G401 (cell line): ENCODE measurements around the gene ANXA4. TPM values are rescaled to one million over a fixed set of nuclear protein-coding genes. Genes with fewer than 3 reads are reported as not detected.
"Not testable (repeated sequence)": the region's sequence is repeated elsewhere in the genome, so short reads cannot be mapped to it uniquely, and the experiment has no call there.

Experiments
- DNase-seq: peaks from one replicate; pipeline ENCODE4 v3.0.0-alpha.2; 2015; ENCODE audit warnings: low spot score
- in situ Hi-C: cut with HindIII; loops from 2 replicates; pipeline ENCODE4 v1.10.0; 2016; ENCODE audit warnings: low sequenced_read_pairs, mixed read lengths
- total RNA-seq: library from RNA; depleted of rRNA; stranded (reverse); fragments of >200 nt; shearing (Covaris generic); gene quantifications from 2 replicates; pipeline ENCODE4 v1.2.3, GENCODE V29; 2014

The ANXA4 gene
- total RNA-seq, 1 experiment from 2014 or later, result 64.8 TPM

DNA sequence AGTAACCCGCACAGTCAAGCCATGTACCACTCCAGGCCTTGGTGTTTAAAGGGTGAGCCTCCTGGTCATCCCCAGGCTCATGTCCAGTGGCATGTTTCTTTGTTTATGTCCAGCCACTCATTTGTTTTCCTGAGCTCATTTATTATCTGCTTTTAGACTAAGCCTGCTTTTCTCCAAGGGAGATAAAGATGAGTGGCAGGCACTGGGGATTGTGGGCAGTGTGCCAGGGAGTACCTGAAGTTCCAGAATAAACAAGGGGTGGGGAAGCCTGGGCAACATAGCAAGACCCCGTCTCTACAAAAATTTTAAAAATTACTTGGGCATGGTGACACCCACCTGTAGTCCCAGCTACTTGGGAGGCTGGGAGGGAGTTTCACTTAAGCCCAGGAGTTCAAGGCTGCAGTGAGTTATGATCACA lies 1.9 kb downstream of the ANXA4 start:
- DNase-seq, result no peak
- in situ Hi-C loops, result no loop called here

DNA sequence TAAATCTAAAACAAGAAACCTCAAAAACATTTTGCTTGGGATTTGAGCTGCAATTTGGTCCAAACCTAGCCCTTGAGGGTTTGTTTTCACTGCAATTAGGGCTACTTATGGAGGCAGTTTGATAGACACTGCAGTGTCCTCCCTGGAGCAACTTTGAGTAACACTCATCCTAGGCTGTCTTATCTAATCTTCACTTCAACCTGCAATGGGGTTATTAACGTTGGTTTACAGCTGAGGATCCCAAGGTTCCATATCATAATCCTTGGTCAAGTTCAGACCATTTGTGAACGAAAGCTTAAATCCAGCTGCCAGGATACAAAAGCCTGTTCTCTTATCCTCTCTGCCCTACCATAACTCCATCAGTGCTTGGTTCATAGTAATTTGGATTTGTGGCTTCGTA lies 2.5 kb downstream of the ANXA4 start:
- no peak for DNase-seq
- in situ Hi-C loops, result no loop called here

DNA sequence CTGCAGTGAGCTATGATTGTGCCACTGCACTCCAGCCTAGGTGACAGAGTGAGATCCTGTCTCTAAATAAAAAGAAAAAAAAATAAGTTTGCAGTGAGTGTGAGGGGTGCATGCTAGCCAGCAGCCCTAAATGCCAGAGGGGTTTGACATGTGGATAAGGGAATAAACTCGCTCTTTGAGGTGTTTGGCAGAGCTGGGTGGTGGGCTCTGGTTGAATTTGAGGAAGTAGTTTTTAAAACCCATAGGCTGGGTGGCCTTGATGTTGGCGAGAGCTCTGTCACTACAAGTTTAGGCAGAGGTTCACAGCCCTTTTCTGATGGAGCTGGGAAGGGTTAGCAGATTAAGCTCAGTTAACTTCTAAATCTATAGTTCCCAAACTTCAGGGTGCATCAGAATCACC lies 3.1 kb downstream of the ANXA4 start:
- DNase-seq, result no peak
- in situ Hi-C loops, result no loop called here

DNA sequence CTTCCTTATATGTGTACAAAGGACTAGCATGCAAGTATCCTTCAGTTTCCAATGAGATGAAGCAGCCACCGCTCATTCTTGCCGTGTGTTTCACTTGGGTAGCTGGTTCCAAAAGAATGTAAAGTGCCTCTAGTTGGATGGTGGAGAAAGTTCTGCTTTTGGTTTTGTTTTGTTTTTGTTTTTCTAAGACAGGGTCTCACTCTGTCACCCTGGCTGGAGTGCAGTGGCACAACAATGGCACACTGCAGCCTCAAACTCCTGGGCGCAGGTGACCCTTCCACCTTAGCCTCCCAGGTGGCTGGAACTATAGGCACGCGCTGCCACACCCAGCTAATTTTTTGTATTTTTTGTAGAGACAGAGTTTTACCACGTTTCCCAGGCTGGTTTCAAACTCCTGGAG lies 8.3 kb downstream of the ANXA4 start:
- DNase-seq, result no peak
- in situ Hi-C loops, result no loop called here

DNA sequence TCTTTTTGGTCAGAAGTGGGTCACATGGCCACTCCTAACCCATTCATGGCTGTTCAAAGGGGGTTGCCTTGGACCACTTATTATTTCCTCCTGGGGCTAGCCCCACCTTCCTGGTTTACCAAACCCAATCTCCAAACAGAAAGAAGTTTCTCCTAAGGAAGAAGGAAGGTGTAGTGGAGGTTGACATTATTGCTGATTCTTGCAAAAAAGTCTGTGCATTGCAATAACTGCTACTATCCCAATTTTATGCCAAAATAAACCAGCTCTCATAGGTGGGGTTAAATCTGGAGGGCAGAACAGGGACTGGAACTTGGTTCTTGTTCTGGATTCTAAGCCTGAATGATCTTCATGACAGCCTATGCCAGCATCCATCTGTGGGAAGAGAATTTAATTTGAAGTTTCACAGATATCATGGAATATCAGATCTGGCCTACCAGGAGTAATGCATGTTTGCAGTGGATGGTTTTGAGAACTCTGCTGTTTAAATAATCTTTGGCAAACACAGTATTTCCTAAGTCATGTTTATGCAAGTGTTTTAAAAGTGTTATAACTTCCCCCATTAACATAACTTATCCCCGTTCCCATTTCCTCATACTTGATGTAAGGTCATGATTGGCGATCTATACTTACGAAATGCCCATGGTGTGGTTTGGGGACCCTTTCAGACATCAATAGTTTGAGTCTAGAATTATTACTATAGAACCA lies 11.9 kb downstream of the ANXA4 start:
- in situ Hi-C loops, result no loop called here
- no peak for DNase-seq

DNA sequence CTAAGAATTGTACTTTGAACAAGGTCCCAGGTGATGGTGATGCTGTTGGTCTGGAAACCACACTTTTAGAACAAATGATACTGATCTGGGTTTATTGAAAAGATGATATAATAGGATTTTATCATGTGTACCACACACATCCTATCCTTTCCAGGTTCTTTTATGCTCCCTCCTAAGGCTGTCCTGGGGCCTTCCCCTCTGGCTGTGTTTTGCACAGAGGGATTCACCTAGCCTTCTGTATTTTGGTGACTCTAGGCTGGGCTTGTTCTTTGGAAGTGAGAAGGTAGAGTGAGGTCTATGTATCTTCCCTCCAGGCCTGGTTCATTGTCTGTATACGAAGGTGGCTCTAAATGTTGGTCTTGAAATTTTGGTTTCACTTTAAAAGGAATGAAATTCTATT lies 12.7 kb downstream of the ANXA4 start:
- in situ Hi-C loops, result no loop called here

DNA sequence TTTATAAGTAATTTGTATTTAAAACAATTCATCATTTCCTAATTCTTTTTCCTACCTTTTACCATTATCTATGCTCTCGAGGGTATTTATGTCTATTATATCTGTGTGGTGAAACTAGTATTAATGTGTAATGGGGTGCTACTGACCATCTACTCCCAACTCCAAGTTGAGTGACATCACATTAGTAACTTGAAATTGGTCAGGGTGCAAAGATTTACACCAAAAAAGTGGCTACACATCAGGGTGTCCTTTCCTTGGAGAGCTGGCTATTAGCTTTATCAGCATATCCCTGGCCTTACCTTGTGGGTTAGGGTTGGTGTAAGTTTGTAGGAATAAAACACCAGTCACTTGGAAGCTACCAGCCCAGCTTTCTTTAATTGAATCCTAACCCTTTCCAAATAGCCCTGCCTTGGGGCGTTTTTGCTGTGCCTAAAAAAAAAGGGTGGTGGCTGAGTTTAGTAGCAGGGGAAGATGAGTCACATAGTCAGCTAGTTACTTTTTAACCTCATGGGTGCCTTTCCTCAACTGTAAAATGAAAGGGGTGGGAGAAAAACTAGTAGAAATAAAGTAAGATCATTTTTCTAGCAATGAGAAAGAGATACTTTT lies 14.0 kb downstream of the ANXA4 start:
- no peak for DNase-seq
- in situ Hi-C loops, result no loop called here

More for the DNA sequence above, 12.7 kb downstream of the ANXA4 start:
- DNase-seq, result no peak

DNA sequence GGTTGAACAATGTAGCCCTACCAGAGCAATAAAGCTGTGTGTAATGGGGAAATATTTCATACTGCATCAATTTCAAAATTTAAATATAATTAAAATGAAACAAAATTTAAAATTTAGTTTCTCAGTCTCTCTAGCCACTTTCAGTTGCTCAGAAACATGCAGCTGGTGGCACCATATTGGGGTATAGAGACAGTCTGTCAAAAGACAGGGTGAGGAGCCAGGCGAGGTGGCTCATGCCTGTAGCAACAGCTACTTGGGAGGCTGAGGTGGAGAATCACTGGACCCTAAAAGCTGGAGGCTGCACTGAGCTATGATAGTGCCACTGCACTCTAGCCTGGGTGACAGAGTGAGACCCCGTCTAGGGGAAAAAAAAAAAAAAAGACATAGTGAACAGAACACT lies 20.1 kb downstream of the ANXA4 start:
- DNase-seq, result no peak
- in situ Hi-C loops, result no loop called here

DNA sequence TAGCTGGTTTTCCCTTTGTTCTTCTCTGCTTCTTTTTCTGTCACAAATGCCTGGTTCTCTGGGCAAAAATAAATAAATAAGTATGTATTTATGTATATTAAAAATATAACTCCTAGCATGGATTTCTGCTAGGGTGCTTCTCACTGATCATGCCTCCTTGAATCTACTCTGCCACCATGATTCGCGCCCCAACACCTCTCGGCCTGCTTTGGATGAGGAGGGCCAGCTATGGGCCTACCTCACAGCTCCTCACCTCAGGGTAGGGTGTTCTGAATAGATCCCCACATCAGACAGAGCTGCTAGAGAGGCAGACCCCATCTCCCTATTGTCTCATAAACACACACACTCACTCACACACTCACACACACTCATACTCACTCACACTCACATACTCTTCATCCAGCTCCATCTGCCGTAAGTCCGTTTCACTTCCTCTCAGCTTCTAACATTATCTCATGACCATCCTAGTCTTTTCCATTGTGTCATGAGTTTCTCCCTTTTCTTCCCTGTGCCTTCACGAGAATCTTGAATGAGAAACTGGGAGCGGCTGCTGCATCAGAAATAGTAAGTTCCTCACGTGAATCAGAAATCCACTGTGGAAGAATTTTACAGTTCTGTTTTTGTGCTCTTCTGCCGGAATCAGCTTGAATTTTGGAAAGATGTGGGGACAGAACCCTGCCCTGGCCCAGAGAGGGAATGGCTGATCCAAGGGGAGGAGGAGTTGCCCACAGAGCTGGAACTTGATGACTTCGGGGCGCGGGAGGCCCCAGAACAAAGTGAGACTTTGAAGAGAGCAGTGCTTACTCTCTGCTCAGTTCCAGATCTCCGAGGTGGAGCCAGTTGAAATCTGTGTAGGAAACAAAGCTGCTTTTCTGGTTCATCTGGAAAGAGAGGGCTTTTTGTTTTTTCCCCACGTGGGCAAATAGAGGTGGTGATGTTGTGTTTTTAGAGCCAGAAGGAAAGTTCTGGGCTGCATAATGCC lies 20.9 kb downstream of the ANXA4 start:
- no peak for DNase-seq
- in situ Hi-C loops, result no loop called here

DNA sequence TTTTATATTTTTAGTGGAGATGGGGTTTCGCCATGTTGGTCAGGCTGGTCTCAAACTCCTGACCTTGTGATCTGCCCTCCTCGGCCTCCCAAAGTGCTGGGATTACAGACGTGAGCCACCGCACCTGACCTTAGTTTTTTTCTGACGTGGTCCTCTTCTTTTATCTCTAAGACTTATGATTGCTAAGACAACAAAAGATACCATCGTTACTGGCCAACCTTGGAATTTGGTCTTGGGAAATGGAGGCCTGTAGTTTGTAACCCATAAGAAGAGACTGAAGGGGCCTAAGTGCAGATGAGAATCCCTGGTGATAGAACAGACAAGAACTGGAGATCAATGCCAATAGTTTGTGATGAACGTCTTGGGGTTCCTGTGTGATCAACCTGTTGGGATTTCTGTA lies 21.9 kb downstream of the ANXA4 start:
- in situ Hi-C loops, DNase-seq: not testable (repeated sequence)

DNA sequence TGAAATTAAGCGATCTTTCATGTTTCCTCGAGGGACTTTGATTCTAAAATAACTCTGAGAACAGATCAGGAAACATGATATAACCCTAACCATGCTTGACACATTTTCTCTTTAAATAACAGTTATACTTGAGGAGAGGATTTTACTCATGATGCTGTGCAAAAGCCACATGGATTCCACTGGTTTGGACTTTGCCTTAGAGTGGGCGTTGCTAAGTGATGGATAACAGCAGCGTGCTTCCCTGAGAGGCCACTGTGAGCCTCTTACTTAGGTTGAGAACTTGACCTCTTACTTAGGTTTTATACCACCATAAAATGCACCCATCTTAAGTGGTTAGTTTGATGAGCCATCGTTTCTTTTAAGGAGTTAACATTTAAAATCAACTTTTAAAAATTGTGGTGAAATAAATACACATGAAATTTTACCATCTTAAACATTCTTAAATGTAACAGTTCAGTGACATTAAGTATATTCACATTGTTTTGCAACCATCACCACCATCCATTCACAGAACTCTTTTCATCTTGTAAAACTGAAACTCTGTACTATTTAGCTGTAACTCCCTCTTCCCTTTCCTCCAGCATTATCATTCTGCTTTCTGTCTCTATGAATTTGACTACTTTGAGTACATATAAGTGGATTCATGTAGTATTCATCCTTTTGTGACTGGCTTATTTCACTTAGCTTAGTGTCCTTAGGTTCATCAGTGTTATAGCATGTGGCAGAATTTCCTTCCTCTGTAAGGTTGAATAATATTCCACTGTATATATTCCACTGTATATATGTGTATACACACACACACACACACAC lies 22.6 kb downstream of the ANXA4 start:
- no peak for DNase-seq
- in situ Hi-C loops, result no loop called here

DNA sequence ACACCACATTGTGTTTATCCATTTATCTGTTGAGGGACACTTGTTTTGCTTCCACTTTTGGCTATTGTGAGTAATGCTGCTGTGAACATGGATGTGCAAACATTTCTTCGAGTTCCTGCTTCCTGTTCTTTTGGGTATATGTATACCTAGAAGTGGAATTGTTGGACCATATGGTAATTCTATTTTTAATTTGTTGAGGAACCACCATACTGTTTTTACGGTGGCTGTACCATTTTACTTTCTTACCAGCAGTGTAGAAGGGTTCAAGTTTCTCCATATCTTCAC lies 23.1 kb downstream of the ANXA4 start:
- in situ Hi-C loops, result no loop called here
- DNase-seq, result no peak

DNA sequence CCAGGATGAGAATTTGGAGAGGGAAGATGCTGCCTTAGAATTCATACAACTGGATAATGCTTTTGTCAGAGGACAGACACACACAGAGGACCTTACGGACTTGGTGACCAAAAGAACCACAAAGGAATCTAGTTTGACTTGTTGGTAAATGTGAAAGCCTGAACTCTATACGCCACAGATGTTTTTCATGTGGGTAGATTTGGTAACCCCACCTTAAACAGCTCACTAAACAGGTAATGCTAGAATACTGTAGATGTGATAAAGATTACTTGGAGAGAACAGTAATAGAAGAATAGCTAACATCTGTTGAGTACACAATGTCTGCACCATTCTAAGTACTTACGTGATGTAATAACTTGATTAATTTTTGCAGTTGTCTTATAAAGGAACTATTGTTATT lies 24.1 kb downstream of the ANXA4 start:
- DNase-seq, result no peak
- in situ Hi-C loops, result no loop called here

DNA sequence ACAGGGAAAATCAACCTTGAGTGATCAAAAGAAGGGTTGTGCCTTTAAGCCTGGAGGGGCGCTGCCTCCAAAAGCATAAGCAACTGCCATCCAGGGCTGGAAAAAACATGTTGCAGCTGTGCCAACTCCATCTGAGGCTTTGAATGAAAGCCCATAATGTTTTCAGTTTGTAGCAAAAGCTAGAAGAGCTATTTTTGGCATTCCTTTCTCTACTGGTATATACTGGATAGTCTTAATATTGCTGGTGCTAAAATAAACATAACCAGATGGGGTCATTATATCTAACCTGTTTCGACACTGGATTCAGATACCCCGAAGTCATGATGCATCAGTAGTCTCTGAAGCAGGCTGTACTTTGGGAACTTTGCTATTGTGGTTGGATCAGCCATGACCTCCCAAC lies 25.1 kb downstream of the ANXA4 start:
- in situ Hi-C loops, result no loop called here
- no peak for DNase-seq

DNA sequence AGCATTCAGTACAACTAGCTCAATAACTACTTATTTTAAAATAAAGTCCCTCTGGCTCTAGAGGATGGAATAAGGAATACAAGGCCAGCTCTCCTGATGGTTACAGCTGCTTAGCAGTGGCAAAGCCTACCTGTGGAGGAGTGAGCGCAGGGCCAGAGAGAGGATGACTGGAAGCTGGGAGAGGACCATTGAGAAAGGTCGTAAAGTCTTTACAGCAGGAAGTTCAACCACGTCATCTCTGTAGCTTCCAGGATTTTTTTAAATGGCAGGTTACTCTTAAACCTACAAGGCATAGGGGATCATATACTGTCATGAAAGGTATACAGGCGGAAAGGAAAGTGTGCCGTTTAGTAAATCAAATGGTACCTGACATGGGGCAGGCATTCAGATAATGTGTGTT lies 26.3 kb downstream of the ANXA4 start:
- in situ Hi-C loops, result no loop called here
- no peak for DNase-seq

DNA sequence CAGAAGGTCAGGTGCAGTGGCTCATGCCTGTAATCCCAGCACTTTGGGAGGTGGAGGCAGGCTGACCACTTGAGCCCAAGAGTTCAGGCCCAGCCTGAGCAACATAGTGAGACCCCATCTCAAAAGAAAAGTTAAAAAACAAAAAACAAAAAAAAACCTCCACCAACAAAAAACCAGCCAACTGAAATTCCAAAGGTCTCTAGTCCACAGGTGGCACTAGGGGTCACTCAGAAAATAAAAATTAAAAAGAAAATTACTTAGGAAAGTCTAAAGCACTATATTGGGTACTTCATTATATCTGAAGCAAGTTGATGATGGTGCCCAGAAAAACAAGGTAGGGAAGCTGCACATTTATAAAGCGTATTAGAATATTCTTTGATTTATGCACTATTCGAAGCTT lies 26.9 kb downstream of the ANXA4 start:
- in situ Hi-C loops, result no loop called here
- no peak for DNase-seq

DNA sequence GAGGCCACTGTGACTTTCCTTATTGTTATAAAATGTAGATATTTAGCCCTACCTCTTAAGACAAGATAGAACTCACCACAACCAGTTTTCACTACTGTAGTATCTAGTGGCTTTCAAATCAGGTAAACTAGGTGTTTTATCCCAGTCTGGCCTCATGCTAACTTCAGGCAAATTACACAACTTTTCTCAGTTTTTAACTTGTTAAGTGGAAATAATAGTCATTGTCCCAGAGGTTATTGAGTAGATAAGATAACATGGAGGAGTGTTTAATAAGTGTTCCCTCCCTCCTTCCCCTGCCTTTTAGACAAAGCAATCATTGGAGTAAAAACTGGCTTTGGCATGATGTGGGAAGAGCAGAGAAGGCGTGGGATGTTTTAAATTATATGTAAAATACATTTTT lies 27.3 kb downstream of the ANXA4 start:
- in situ Hi-C loops, result no loop called here
- DNase-seq, result no peak

DNA sequence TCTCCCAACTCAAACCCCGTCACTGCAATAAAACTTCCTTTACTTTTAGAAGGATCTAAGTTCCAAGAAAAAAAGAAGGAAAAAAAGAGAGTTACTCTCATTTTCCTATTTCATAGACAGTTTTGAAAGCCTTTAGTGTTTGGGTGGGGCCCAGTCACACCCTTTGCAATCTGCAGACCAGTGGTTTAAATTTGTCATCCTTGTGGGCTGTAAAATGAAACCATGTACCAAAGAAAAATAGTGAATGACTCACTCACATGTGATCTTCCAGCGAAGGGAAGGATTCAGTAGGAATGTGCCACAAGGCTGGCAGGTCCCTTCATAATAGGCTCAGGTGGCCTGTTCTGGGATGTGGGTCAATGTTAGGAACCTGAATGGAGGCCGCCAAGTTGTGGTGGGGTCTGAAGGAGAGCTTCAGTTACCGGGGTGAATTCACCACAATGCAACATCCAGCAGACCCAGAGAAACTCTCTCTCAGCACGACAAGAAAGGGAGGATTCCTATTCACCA lies 28.3 kb downstream of the ANXA4 start:
- in situ Hi-C loops, result no loop called here
- DNase-seq, result no peak

DNA sequence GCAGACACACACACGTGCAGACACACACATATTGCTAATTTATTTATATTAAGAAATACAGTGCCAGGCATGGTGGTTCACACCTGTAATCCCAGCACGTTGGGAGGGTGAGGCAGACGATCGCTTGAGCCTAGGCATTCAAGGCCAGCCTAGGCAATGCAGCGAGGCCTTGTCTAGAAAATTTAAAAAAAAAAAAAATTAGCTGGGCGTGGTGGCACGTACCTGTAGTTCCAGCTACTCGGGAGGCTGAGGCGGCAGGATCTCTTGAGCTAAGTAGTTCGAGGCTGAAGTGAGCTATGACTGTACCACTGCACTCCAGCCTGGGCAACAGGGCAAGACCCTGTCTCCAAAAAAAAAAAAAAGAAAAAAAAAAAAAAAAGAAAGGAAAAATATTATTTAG lies 28.8 kb downstream of the ANXA4 start:
- in situ Hi-C loops, result no loop called here
- DNase-seq, result no peak
